Neutrophil (primary cell): ENCODE results near the gene METTL3.

Source experiments
- H3K27ac ChIP-seq: fragments of 200-600 bp; sonication (generic); 2 replicates; pipeline ENCODE4 v1.5.1; 2016; ENCODE audit warnings: mild to moderate bottlenecking, moderate library complexity
- H3K27me3 ChIP-seq: fragments of 200-600 bp; sonication (generic); 2 replicates; pipeline ENCODE4 v1.6.0; 2016; ENCODE audit warnings: mild to moderate bottlenecking
- H3K36me3 ChIP-seq: fragments of 200-600 bp; sonication (generic); 2 replicates; pipeline ENCODE4 v1.5.1; 2017
- H3K4me1 ChIP-seq, 2 experiments: fragments of 200-600 bp in 1 of 2; sonication (generic) in 1 of 2; 1 replicate in 1 of 2; 2 replicates in 1 of 2; pipeline versions ENCODE4 v1.5.1 to v1.6.1; 2013 to 2016; ENCODE audit warnings: low read depth in 1 of 2, low read length in 1 of 2, mild to moderate bottlenecking in 1 of 2, moderate library complexity in 1 of 2; ENCODE audit not compliant: control insufficient read depth in 1 of 2, insufficient read depth in 1 of 2
- H3K4me3 ChIP-seq, 2 experiments: fragments of 200-600 bp in 1 of 2; sonication (generic) in 1 of 2; 1 replicate in 1 of 2; 2 replicates in 1 of 2; pipeline ENCODE4 v1.5.1; 2013 to 2016; ENCODE audit warnings: low read depth in 1 of 2, low read length in 1 of 2, mild to moderate bottlenecking in 1 of 2, moderate library complexity in 1 of 2
- H3K9me3 ChIP-seq: fragments of 200-600 bp; sonication (generic); 2 replicates; pipeline ENCODE4 v1.5.1; 2016
- TF ChIP-seq, protein P1 (sequence below): fragments of 200-600 bp; sonication (generic); IDR thresholded peaks from 2 replicates; pipeline ENCODE4 v1.5.1; 2016; ENCODE audit warnings: antibody characterized with exemption

Gene METTL3

GRCh38 chr14:21536418-21537089, 25.4 kb upstream of the METTL3 start:
- no peaks in the 10 kb centered on the region for H3K9me3 ChIP-seq
- TF ChIP-seq, protein P1, sequence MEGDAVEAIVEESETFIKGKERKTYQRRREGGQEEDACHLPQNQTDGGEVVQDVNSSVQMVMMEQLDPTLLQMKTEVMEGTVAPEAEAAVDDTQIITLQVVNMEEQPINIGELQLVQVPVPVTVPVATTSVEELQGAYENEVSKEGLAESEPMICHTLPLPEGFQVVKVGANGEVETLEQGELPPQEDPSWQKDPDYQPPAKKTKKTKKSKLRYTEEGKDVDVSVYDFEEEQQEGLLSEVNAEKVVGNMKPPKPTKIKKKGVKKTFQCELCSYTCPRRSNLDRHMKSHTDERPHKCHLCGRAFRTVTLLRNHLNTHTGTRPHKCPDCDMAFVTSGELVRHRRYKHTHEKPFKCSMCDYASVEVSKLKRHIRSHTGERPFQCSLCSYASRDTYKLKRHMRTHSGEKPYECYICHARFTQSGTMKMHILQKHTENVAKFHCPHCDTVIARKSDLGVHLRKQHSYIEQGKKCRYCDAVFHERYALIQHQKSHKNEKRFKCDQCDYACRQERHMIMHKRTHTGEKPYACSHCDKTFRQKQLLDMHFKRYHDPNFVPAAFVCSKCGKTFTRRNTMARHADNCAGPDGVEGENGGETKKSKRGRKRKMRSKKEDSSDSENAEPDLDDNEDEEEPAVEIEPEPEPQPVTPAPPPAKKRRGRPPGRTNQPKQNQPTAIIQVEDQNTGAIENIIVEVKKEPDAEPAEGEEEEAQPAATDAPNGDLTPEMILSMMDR, result no peak
- H3K36me3 ChIP-seq, result no peaks in the 10 kb centered on the region
- H3K27ac ChIP-seq, result no peak overlapping the region
- no peak overlapping the region for H3K4me3 ChIP-seq
- H3K27me3 ChIP-seq, result peaks cover 71% of the 10 kb centered on the region
- no peaks in the 10 kb centered on the region for H3K4me1 ChIP-seq

GRCh38 chr14:21535545-21536417, 24.6 kb upstream of the METTL3 start:
- no peaks in the 10 kb centered on the region for H3K4me1 ChIP-seq
- peaks cover 71% of the 10 kb centered on the region for H3K27me3 ChIP-seq
- H3K9me3 ChIP-seq, result no peaks in the 10 kb centered on the region
- H3K27ac ChIP-seq, result no peak overlapping the region
- no peak overlapping the region for H3K4me3 ChIP-seq
- no peaks in the 10 kb centered on the region for H3K36me3 ChIP-seq
- TF ChIP-seq, protein P1, result no peak

DNA sequence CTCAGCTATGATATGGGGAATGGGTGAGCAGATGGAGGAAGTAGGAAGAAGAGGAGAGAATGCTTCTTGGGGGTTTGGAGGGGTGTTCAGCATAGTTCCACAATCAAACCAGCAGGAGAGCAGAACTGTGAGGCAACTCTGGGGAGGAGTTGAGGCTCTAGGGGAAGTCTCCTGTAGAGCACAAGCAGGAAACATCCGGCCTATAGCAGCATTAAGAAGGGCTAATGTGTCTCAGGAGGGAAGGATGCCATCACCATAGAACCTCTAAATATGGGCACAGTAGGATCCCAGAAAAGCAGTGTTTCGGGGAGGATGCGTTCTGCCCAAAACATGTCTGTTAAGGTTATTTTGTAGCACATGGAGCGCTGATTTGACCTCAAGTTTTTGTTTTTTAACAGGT, 23.4 kb upstream of the METTL3 start:
- TF ChIP-seq, protein P1, result no peak
- Histone ChIP-seq H3K9me3 (no peaks in the 10 kb centered on the region), H3K36me3 (no peaks in the 10 kb centered on the region), H3K4me1 (no peaks in the 10 kb centered on the region), H3K27me3 (peaks cover 64% of the 10 kb centered on the region), H3K4me3 (no peak overlapping the region), H3K27ac (no peak overlapping the region)

GRCh38 chr14:21533294-21533693, 22.2 kb upstream of the METTL3 start:
- Histone ChIP-seq H3K9me3 (no peaks in the 10 kb centered on the region), H3K27me3 (peaks cover 51% of the 10 kb centered on the region), H3K4me1 (peaks cover 11 to 12% of the 10 kb centered on the region in 2 experiments), H3K36me3 (no peaks in the 10 kb centered on the region), H3K27ac (no peak overlapping the region), H3K4me3 (no peak overlapping the region)
- TF ChIP-seq, protein P1, result no peak

DNA sequence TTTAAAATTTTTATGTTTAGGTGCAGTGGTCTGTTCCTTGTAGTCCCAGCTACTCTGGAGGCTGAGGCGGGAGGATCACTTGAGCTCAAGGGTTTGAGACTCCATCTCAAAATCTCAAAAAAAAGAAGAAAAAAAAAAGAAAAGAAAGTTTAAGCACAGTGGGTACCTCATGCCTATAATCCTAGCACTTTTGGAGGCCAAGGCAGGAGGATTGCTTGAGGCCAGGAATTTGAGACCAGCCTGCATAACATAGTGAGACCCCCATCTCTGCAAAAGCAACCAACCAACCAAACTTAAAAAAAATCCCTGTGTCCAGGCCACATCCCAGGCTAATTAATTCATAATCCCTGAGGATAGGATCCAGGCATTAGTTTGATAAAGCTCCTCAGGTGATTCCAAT, 18.4 kb upstream of the METTL3 start:
- no peaks in the 10 kb centered on the region for H3K9me3 ChIP-seq
- H3K4me1 ChIP-seq, result peaks cover 33 to 37% of the 10 kb centered on the region in 2 experiments
- H3K27me3 ChIP-seq, result peaks cover 37% of the 10 kb centered on the region
- H3K4me3 ChIP-seq, result no peak overlapping the region
- TF ChIP-seq, protein P1, result no peak
- no peak overlapping the region for H3K27ac ChIP-seq
- no peaks in the 10 kb centered on the region for H3K36me3 ChIP-seq
